HG03460 (cell line): Measurements from ENCODE around the gene AAGAB.
"Not testable (repeated sequence)": the region's sequence is repeated elsewhere in the genome, so short reads cannot be mapped to it uniquely, and the experiment has no call there.

Source experiments
- ATAC-seq: cut with Tn5 transposase; IDR thresholded peaks from one replicate; pipeline ENCODE4 v1.9.1; 2021; ENCODE audit not compliant: unreplicated experiment

AAGAB gene

GRCh38 chr15:67154249-67154648 is 100.2 kb downstream of the AAGAB start:
- no peak for ATAC-seq

GRCh38 chr15:67153044-67153443 is 101.4 kb downstream of the AAGAB start:
- ATAC-seq: not testable (repeated sequence)

GRCh38 chr15:67152429-67152828 is 102.0 kb downstream of the AAGAB start:
- ATAC-seq: no peak
